NCI-H2107 (cell line): Measurements from ENCODE around the gene KCNC1.

Experiments used
- DNase-seq: peaks from one replicate; lab custom pipeline; 2025; lab: John Stamatoyannopoulos, UW

KCNC1 gene

DNA sequence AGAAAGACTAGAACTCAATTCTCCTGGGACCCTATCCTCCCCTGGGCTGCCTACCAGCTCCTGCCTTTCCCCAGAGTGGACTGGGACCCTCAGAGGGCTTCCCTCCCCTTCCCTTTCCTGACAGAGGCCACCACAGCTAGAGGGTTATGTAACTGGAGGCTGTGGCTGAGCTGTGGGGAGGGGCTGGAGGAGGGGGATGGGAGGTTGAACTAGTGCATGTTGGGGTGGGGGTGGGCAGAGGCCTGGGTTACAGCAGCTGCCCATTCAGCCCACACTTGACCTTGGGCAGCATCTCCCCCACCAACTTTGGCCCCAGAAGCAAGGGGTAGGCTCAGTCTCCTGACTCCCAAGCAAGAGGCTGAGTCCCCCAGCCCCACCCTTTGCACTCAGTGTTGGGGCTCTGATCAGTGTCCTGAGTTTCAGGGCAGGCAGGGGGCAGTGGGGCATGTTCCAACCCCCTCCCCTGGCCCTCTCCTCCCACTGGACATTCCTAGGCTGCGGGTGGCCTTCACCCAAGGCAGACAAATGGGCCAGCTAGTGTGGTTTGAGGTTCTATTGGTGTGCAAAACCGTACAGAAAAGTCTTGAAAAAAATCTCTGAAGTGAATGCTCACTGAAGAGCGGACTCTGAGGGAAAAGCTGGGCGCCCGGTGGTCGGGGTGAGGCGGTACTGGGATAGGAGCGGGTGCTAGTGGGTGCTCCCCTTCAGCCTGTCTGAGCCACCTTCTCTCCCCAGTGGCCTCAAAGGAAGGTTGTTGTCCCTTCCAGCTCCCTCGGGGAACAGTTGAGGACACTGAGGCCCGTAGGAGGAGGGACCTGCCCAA lies 3.8 kb downstream of the KCNC1 start:
- no peak for DNase-seq

DNA sequence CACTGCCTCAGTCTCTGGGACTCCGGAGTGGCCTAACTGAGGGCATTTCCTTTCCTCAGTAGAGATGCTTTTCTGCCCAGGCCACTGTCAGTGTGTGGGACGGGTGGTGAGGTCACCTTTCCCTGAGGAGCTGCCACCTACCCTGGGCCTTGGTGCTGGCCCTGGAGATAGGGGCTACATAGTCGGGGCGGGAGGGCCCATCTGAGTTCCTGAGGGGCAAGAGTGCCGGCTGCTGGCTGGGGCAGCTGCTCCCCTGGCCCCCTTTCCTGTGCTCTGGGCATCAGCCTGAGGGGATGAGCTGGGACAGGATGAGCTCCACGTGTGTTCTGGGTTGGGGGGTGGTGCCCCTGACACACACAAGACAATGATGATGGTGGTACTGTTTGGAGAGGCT lies 5.4 kb downstream of the KCNC1 start:
- no peak for DNase-seq

DNA sequence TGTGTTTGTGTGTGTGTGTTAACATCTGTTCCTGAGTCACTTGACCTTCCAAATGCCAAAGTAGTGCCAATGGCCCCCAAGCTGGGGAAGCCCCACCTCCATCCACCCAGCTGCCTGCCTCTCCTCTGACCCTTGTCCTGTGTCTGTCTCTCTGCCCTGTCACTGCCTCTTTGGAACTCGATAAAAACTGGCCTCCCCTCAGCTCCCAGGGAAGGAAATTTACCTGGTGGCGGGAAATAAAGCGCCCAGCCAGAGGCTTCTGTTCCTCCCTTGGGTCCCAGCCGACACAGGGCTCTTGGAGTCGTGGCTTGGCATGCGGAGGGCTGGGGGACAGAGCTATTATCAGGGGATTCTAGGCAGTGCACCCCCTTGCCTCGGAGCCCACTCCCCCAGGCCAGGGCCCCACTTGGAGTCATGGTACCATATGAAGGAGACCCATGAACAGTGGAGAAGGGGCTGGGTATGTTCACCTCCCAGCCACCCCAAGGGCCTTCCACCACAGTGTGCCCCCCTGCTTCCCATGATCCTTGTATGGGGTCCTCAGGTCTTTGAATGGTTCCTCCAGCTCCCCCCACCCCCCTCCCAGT lies 6.2 kb downstream of the KCNC1 start:
- no peak for DNase-seq

DNA sequence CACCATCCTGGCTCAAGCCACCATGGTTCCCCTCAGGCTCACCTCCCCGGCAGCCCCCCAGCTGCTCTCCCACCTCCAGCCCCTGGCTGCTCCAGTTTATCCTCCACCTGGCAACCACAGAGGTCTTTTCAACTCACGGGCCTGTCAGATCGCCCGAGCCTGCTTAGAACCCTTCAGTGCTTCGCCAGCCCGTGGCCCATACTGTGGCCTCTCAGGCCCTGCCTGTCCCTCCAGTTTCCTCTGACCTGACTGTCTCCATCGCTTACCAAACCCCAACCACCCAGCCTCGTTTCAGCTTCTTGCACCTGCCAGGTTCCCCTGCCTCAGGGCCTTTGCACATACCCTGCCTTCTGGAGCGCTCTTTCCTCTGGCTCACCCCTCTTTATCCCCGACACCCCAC lies 6.9 kb downstream of the KCNC1 start:
- no peak for DNase-seq

DNA sequence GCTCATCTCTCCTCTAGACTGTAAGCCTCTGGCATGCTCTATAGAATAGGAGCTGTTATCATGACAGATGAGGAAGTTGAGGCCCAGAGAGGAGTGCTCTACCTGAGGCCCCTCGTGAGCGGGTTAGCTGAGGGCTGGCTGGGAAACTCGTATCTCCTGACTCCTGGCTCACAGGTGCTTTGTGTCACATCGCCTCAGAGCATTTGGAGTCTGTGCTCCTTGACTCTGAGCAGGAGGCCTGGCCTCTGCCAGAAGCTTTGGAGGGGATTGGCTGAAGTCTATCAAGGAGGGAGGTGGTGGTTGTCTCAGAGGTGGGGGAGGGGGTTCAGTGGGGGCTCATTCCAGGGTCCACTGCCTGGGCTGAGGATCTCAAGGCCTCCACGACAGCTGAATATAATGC lies 7.4 kb downstream of the KCNC1 start:
- no peak for DNase-seq

DNA sequence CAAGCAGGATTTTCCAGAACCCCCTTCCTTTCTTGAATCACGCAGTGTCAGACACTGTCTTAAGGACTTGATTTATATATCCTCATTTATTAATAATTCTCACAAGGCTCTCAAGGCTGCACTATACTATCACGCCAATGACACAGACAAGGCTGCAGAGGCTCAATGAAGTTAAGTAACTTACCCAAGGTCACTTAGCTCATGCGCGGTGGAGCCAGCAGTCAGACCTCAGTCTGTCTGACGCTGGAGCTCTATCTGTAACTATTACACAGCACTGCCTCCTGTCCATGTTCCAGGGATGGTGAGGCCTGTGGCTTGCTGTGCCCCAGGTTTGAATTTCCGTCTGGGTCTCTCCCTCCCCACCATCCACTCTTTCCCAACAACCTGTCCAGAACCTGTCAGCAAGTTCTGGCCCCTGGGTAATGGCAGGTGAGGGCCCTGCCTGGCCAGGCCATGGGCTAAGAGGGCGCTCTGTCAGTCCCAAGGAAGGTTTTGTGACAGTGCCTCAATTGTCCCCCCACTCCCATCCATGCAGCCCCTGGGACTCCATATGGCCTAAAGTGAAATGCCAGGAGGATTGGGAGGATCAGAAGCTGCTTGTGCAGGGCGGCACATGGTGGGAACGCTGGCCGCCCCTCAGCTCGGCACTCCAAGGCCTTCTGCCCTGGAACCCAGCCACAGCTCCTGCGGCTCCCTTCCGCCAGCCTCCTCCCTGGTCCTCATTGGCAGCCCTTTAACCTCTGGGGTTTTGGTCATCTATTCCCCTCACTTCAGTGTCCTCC lies 8.6 kb downstream of the KCNC1 start:
- no peak for DNase-seq

DNA sequence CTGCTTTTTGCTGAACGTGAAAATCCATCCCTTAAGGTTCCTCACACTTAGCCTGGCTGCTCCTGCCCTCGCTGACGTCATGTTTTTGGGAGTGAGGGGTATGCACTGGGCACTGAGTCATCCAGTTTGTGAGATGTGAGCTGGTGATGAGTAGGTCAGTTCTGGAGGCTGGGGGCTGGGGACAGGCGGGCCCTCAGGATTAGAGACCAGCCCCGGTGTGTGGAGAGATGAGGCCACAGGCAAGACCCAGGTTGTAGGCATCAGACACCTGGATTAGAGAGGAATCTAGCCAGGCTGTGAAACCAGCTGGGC lies 9.2 kb downstream of the KCNC1 start:
- no peak for DNase-seq

DNA sequence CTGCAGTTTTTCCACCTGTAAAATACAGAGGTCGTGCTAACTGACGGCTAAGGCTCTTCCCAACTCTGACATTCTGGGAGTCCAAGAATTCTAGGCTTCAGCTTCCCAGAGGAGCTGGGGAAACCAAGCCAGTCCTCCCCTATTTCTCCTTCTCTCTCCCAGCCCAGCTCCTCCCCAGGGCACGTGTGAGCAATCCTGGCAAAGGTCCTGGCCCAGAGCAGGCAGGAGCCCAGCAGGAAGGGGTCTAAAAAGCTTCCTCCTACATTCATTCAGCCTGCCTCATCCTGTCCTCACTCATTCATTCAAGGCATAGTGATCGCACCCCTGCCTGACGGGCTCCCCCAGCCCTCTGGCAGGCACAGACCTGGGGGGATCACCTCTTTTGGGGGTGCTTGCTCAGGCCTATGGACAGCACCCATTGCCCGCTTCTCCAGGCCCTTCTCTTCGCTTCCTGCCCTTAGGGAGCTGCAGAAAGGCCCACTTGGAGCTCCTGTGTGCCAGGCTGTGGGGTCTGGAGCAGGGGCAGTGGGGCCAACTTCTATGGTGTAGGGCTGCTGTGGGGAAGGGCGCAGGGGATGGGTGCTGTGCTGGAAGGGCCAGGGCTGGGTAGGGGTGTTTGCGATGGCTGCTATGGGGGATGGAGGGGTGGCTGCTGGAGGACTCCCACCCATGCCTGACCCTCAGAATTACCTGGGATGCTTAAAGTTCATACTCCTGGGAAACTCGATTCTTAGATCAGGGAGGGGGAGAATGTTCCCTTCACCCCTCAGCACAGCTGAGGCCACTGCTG lies 9.8 kb downstream of the KCNC1 start:
- DNase-seq = no peak

DNA sequence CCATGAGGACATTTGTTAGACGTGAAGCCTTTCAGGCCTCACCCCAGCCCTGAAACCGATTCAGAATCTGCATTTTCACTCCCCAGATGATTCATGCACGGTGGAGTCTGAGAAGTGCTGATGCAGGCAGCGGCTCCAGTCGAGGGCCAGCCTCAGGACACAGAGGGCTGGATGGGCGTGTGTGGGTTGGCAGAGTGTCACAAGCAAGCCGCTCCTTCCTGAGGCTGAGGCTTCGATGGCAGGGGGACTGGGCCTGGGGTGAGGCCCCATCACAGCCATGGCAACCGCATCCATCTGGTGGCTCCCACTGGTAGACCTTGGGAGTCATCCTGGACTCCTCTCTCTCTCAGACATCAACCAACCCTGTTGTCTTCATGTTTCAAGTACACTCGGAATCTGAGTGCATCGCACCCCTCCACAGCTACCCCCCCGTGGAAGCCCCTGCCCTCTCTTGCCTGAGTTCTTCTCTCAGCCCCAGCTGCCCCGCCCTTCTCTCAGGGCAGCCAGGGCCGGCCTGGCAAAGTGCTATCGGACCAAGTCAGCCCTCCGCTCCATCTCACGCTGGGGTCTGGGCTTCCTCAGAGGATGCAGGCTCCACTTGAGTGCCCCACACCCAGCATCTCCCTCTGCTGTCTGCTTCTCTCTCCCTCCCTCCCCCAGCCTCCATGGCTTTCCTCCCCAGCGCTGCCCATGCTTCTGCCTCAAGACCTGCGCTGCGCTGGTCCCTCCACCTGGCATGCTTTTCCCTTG lies 10.6 kb downstream of the KCNC1 start:
- no peak for DNase-seq

DNA sequence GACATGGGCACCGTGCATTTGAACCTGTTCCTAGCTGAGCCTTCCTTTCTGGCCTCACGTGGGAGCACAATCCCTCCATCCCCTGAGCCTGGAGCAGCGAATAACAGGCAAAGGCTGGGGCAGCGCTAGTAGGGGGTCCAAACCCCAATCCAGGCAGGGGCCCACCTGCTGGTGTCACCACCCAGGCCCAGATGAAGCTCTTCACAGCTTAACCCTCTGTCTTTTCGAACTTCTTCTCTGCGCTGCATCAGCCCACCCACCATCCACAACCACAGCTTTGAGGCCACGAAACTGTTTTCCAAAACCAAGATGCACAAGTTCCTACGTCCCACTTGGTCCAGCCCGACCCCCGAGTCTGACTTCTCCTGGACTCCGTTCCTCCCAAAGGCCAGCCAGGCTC lies 11.5 kb downstream of the KCNC1 start:
- DNase-seq = no peak

DNA sequence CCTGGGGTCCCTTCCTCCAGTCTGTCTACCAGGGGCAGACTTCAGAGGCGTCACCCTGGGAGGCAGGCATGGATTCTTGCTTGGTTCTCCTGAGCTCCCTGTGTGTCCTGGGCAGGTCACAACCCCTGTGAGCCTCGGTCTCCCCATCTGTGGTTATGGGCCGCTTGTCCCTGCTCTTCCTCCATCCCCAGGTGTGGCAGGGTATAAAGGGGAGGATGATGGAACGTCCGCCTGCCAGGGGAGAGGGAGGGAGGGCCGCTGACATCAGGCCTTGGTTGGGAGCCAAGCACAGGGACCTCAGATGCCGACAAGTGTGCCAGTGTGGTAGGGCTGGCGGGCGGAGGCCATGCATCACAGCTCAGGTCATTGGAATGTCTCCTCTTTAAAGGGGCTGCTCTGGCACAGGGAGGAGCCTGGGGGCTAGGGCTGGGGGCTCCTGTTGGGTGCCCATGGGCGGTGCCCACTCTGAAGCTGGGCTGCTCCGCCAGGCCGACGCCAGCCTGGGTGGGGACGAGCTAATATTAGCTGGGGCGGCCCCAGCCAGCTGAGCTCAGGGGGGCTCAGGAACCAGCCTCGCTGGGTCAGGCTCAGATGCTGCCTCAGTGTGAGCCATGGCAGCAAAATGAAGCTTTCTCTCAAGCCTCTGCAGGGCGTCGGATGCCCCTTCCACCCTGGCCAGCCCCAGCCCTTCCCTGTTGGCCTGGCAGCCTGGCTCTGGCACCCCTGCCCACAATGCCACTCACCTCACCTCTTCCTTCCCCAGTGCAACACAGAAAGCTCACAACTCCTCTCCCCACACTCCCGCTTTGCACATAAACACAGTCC lies 12.8 kb downstream of the KCNC1 start:
- DNase-seq = no peak

DNA sequence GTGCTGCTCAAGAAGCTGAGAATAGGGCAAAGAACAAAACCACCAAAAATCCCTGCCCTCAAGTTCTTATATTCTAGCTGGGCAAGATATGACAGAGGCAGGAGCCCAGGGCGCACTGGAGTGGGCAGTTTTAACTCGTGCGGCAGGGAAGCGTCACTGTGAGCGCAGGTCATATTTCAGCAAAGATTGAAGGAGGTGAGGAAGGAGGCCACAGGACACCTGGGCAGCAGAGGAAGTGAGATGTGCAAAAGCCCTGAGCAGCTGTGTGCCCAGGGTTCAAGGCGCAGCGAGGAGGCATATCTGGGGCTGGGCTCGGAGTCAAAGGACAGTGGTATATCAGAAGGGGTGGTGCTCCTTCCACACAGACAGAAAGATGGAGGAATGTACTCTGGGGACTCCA lies 13.5 kb downstream of the KCNC1 start:
- no peak for DNase-seq

DNA sequence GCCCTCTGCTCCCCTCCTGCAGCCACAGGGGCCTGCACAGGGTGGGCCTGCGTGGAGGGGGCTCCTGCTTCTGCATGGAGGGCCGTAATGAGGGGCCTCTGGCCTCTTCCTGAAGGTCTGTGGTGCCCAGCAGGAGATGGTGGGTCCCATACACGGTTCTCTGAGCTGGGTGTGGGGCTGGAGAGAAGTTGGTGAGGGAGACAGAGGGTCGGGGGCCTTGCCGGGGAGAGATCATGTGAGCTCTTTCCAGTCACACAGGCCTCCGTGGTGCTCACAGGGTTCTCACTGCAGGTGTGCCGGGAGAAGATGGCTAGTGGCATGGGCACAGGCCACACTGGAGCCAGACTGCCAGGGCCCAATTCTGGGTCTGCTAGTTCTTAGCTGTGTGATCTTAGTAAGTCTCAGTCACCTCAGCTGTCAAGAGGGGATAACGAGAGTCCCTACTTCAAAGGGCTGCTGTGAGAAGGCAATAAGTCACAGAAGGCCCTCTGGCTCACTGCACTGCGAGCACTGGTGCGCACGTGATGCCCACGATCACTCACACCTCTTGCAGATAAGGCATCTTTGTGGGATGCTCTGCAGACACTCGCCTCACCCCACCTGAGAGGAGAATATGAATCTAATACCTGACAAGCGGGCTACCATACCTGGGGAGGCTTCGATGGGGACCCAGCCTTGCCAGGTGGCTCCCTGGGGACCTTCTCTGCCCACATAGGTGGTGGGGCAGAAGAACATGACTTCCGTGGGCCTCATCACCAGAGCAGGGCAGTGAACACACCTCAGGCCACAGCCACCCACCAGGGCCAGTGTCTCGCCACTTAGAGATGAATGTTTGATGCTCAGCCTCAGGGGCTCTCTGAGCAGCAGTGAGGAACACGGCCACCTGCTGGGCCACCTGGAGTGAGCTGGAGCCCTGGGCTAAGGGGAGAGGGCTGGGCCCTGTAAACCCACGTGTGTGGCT lies 14.5 kb downstream of the KCNC1 start:
- no peak for DNase-seq

DNA sequence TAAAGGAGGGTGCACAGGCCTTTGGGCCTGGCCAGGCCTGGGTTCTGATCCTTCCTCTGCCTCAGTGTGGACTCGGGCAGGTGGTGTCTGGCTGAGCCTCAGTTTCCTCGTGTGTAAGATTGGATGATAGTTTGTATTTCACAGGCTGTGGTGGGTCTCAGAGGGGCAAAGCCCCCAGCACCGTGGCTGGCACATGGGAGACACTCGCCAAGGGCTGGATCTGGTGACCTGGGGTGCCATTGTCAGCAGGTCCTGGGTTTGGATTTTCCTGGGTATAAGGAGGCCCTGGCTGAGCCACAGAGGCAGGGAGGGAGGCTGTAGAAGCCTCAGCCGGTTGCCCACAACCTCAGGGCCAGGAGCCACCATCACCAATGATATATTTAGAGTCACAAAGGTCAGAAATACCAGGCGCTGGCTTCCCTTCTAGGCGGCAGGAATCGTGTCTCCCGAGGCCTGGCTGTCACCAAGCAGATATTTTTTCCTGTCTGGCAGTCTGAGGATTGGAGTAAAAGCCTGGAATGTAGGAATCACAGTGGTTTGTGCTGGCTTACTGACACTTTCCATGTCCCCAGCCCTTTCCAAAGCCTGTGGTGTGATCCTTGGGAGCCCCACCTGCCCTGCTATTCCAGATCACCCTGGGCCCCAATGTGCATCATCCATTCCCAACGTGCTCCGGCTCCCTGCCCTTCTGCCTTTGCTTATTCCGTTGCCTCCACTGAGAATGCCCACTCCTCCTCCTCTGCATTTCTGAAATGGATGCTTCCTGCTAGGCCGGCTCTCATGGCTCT lies 15.6 kb downstream of the KCNC1 start:
- no peak for DNase-seq

DNA sequence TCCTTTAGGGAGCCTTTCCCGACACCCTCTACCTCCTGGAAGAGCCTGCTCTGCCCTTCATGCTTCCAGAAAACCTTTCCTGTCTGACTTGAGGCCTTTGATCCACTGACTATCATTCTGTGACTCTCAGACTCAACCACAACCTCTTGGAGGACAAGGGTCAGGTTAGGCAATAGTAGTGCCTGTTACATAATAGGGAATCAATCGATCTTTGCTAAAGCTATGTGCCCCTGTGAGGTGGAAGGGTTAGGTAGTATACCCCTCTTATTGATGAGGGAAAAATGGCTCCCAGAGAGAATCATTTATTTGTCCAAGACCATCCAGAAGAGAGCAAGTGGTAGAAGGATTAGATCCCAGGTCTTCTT lies 16.2 kb downstream of the KCNC1 start:
- DNase-seq = no peak

DNA sequence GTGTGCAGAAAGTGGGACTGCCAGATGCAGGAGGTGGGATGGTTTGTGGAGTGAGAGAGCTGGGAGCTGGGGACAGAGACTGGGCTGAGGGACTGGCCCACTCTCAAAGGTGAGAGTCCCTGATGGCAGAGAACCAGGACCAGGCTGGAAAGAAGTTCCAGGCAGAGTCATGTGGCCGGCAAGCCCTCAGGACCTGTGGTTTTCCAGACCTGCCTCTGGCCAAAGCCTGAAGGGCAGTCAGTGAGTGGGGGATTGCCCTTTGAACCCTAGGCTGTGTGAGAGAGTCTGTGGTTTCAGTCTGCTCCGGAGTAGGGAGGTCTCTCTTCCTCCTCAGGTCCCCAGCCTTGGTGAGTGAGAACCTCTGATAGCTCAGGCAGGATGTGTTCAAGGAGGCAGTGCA lies 17.0 kb downstream of the KCNC1 start:
- DNase-seq = no peak

DNA sequence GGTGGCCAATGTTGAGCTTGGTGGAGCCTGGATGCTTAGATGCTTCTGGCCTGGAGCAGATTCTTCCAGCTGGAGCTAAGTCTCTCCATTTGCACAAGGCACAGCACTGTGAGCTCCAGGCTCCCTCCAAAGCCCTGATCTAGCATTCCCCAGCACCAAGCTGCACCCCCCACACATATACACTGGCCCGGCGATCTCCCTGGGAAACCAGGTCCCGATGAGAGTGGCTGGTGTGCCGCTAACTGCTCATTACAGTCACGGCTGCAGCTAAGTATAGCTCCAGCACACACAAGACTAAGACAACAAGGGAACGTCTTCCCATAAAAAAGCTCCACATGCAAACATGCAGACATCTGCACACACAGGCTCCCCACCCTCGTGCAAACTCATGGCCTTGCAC lies 17.6 kb downstream of the KCNC1 start:
- DNase-seq = no peak

DNA sequence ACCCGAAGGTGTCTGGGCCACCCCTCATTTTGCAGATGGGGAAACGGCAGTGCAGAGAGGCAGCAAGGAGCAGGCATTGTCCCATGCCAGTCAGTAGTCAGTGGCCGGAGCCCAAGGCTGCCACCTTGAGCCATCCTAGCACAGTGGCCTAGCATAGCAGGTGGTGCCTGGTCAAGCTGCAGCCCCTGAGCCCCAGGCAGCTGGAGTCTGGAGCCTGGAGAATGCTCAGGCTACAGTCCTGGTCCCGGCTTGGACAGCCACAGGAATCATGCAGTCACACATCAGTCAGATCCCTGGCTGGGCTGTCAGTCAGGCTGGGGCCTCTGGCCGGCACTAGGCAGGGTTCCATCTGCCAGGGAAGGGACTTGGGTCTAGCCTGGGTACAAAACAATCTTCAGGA lies 18.6 kb downstream of the KCNC1 start:
- no peak for DNase-seq

DNA sequence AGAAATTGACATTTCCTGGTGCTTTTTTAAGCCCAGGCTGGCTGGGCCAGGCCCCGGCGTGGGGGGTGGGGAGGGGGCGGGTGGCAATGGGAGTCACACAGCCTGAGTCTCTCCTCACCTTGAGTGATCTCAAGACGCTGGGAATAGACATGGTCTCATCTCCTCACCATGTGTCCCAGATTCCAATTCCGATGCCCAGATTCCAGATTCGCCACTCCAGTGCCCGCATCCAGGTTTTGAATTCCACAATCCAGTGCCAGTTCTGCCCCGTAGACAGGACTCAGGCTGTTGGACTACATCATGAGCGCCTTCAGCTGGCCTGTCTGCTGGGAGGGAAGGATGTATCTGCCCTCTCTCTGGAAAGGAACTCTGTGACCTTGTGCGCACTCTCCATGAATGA lies 19.1 kb downstream of the KCNC1 start:
- no peak for DNase-seq
